Measurements from ENCODE around the gene DNAJA1.
"Not testable (repeated sequence)": the region's sequence is repeated elsewhere in the genome, so short reads cannot be mapped to it uniquely, and the experiment has no call there.

DNAJA1 gene

DNA sequence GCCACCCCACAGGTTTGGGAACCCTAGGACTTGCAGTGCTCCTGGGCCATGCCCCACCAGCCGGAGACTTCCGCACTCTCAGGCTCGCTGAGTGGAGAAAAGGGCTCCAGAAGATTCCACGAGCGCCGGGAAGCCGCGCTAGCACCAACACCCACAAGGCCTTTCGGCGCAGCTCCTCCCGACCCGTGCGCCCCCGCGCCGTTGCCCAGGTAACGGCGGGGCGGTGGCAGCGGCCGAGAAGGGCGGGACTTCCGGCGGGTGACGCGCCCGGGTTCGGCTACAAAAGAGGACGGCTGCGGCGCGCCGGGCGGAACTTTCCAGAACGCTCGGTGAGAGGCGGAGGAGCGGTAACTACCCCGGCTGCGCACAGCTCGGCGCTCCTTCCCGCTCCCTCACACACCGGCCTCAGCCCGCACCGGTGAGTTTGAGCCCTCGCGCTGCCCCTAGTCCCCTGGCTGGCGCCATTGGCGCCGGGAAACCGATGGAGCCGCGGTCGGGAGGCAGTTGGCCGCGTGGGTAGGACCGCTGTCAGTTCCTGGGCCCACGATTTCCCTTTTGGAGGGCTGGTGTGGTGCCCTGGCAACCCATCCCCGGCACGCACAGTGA is at the start of gene DNAJA1:
DNAJA1 (plus strand) TSS at position 308 of the 606 bp plus-strand sequence. CDS start 1,212 bp downstream, outside the sequence.
- DNase-seq, result peak; percentile 95

- no peak for DNase-seq
These were observed 47.0 kb upstream of the DNAJA1 start for GRCh38 chr9:32978051-32978450.

DNA sequence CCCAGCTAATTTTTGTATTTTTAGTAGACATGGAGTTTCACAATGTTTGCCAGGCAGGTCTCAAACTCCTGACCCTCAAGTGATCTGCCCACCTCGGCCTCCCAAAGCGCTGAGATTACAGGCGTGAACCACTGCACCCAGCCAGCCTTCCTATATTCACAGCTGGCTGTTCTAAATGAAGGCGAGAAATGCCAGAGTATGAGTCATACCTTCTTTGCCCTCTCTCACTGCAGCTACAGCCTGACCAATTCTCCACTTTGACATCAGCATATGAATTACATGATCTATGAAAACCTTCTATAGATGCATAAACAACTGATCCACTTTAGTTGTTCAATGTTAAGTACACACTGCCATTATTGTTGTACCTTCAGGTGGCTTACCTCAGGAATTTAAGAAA is 38.1 kb upstream of the DNAJA1 start:
- no peak for DNase-seq

DNA sequence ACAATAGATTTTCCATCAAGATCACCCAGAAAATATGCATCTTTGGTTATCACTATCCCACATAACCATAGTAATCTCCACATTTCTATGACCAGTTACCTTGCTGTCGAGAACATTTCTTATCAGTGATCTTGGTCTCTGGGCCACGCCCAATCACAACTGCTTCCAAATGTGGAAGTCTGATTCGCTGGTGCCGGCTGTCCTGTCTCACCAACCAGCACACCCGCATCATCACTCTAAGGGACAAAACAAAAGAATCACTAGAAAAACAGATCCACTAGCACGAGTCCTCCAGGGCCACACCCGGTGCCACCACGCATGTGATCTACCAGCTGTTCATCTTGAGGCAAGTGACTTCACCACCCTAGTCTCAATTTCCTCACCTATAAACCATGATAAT is 35.4 kb upstream of the DNAJA1 start:
- no peak for DNase-seq

DNA sequence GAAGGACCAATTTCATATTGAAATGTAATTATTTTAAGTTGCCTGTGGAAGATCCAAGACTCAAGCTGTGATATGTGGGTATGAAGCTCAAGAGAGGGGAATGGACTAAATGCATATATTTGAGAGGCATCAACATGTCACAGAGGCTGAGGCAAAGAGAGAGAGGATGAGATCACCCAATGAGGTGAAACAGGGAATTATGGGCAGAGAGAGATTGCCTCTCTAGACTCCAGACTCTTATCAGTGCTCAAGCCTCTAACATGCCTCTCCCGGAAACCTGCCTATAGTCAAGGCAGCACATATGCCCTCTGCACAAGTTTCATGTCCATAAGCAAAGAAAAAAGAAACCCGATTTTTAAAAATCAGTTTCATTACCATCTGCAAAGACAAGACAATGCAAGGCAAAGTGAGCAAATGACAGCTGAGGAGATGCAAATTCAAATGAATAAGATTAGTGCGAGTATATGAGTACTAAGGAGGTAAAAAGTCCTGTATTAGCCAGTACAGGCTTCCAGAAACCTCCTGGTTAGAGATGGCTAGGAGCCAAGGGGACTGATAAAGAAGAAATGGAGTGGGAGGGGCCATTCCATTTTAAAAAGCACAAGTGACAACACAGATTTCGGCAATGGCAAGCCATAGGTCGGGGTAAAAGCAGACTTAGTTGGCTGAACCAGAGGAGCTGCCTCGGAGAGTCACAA is 33.0 kb upstream of the DNAJA1 start:
- no peak for DNase-seq

GRCh38 chr9:32992595-32993238 is 32.4 kb upstream of the DNAJA1 start:
- no peak for DNase-seq

GRCh38 chr9:33000682-33001055 is 24.4 kb upstream of the DNAJA1 start:
- not testable (repeated sequence) for DNase-seq

DNA sequence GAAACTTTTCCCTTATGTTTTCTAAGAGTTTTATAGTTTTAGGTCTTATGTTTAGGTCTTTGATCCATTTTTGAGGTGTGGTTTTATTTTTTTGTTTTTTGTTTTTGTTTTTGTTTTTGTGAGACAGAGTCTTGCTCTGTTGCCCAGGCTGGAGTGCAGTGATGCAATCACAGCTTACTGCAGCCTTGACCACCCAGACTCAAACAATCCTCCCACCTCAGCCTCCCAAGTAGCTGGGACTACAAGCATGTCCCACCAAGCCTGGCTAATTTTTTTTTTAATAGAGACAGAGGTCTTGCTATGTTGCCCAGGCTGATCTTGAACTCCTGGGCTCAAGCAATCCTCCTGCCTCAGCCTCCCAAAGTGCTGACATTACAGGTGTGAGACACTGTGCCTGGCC is 19.7 kb upstream of the DNAJA1 start:
- not testable (repeated sequence) for DNase-seq

DNA sequence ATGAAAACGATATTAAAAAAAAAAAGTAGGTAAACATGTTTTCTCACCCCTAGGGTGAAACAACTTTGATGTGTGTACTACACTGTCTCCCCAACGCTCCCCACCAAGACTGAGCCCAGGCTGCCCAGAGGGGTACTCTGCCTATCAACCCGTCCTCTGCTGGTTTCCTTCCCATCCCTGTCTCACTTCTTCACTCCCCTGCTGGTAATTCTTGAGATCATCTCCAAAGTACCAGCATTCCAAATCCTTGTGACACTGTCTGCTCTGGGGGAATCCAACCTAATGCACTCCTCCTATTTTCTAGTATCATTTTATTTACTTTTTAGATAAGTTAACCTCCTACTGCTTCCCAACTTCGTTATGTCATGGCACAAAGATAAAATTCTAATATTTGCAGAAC is 17.3 kb upstream of the DNAJA1 start:
- DNase-seq, result no peak

GRCh38 chr9:33011831-33012230 is 13.2 kb upstream of the DNAJA1 start:
- no peak for DNase-seq

DNA sequence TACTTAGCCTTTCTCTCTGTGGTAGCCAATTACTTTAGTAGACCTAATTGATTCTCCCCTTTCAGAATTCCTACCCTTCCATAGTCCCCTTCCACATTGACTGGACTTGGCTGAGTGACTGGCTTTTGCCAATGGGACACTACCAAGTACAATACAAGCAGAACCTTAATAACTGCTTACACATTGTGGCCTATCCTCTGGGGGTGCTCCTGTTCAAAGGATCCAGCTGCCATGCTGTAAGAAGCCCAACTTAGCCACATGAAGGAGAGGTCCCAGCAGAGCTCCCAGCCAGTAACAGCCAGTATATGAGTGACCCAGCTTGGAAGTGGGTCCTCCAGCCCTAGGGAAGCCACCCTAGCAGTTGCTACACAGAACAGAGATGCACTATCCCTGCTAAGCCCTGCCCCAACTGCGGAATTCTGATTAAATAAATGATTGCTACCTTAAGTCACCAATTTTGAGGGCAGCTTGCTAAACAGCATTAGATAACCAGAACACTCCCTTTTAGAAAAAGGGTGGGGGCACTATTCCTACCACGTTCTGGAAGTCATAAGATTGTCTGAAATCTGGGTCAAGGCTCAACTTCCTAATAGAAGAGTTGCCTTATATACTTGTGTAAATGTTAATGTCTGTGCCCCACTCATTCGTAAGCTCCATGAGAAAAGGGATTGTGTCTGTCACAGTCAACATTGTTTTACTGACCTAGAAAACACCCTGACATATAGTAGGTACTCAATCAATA is 12.6 kb upstream of the DNAJA1 start:
- DNase-seq, result no peak

DNA sequence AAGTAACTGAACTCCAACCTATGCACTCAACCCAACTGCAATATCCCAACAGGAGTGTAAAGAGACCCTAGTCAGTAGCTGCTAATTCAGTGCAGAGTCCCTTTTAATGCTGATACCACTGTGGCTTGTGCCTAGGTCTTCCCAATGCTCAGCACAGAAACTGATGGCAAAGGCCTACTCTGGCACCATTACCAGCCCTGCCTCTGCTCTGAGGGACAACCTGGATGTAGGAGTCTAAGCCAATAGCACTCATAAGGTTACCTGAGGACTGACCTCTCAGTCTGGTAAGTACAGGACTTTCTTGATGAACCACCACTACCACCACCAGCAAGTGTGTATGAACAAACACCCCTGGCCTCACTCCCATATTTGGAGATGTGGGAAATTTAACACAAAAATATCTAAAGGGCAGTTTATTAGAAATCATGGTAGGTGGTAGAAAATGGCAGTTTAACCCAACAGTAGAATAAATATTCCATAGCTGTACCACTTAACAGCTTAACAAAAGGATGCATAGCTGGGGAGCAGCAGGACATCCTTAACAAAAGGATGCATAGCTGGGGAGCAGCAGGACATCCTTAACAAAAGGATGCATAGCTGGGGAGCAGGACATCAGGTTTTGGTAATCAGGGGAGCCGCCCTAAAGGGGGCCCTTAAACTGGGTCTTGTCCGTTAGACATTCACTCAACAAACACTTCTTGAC is 11.0 kb upstream of the DNAJA1 start:
- DNase-seq, result no peak

- no peak for DNase-seq
These were observed 10.4 kb upstream of the DNAJA1 start for GRCh38 chr9:33014665-33015014.

DNA sequence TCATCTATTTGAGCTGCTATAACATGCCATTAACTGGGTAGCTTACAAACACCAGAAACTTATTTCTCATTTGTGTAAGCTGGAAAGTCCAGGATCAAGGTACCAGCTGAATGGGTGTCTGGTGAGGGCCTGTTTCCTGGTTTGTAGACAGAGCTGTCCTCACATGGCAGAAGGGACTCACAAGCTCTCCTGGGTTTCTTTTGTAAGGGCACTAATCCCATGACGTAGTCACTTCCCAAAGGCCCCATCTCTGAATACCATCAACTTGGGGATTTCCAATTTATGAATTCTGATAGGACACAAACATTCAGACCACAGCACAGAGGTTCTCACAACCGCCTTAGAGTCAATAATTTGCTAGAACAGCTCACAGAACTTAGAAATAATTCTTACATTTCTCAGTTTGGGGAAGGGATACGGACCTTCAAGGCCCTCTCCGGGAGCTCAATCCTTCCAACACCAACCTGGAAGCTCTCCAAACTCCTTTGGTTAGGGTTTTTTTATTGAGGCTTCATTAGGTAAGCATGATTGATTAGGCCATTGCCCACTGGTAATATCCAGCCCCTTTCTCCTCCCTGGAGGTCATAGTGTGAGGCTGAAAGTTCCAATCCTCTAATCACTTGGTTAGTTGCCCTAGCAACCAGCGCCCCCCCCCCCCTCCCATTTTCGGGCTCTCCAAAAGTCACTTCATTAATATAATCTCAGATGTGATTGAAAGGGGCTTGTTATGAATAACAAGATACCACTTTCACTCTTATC is 7.6 kb upstream of the DNAJA1 start:
- no peak for DNase-seq

- no peak for DNase-seq
These were observed 5.3 kb upstream of the DNAJA1 start for GRCh38 chr9:33019797-33020196.

DNA sequence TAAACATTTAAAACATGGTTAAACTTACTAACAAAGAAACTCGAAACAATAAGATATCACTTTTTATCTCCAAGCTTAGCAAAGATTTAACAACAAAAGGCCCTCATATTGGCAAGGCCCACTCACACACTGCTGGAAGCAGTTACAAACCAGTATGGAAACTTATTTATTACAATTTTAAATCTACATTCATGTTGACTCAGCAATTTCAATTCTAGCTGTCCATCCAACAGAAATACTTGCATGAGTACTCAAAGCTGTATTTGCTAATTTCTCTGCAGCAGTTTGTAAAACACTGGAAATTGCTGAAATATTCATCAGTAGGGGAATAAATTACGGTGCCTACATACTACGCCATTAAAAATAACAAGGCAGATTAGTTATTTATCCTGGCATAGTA is 2.8 kb upstream of the DNAJA1 start:
- no peak for DNase-seq

- no peak for DNase-seq
These were observed 2.3 kb upstream of the DNAJA1 start for GRCh38 chr9:33022755-33023154.

DNA sequence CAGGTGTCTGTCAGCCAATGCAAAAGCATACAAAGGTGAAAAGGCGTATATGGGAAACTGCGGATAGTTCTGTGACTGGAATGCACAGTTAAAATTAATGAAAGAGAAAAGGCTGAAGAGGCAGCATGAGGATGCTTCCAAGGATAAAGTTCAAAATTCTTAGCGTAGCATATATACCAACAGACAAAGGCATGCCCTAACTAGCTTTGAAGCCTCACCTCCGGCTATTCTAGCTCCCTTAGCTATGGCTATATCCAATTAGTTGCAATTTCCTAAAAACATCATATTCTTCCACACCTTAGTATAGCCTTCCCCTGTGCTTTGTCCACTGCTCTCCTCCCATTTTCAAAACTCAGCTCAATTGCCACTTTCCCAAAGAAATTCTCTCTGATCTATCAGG is 1.4 kb upstream of the DNAJA1 start:
- no peak for DNase-seq

GRCh38 chr9:33024126-33024965 is 727 bp upstream of the DNAJA1 start:
- DNase-seq, result peak; percentile 5

DNA sequence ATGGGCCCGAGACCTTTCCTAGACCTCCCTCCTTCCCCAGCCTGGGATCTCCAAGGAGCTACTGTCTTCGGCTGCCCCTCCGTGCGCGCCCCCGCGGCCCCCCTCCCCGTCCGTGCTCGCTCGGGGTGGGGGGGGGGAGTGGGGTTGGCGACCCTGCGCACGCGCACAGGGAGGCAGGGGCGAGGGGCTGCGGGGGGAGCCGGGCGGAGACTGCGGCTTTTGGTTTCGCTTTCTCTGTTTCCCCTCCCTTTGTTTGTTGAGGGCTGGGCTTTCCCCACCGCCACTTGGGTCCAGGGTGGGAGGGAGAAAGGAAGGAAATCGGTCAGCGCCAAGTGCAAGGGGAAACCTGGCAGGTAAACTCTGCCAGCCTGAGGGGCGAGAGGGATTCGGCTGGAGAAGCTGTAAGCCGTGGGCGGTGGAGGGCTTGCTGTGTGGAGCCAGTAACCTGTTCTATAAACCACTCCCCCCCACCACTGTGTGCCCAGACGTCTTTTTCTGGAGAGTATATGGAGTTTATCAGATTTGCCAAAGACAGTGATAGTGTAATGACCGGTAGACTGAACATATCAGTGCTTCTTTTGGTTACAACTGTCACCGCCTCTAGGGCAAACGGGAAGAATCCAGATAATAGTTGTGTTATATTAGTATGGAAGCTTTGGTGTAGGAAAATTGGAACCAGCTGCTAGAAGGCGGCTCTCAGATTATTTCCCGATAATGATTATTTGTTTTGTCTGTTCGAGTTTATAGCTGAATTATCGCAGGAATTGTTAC is 684 bp downstream of the DNAJA1 start:
- DNase-seq, result peak; percentile 81

Measured in CD4-positive, alpha-beta T cell treated with Interleukin-17A for 4 hours (primary cell).